ENCODE data around the gene NKAIN2. TPM values are rescaled to one million over a fixed set of nuclear protein-coding genes. Genes with fewer than 3 reads are reported as not detected.

NKAIN2 gene
- total RNA-seq, 6 experiments from 2014 or later: not detected

GRCh38 chr6:124432620-124433019 lies 629.0 kb downstream of the NKAIN2 start:
- Mint-ChIP-seq H3K9me3 (peaks cover 40% of the 10 kb centered on the region), H3K27ac (no peak overlapping the region), H3K4me3 (no peak overlapping the region), H3K27me3 (ENCODE audit: insufficient read depth) (peaks cover 4% of the 10 kb centered on the region), H3K4me1 (ENCODE audit: low read depth) (no peaks in the 10 kb centered on the region), H3K36me3 (ENCODE audit: low read depth) (no peaks in the 10 kb centered on the region)
- TF ChIP-seq, protein P1, sequence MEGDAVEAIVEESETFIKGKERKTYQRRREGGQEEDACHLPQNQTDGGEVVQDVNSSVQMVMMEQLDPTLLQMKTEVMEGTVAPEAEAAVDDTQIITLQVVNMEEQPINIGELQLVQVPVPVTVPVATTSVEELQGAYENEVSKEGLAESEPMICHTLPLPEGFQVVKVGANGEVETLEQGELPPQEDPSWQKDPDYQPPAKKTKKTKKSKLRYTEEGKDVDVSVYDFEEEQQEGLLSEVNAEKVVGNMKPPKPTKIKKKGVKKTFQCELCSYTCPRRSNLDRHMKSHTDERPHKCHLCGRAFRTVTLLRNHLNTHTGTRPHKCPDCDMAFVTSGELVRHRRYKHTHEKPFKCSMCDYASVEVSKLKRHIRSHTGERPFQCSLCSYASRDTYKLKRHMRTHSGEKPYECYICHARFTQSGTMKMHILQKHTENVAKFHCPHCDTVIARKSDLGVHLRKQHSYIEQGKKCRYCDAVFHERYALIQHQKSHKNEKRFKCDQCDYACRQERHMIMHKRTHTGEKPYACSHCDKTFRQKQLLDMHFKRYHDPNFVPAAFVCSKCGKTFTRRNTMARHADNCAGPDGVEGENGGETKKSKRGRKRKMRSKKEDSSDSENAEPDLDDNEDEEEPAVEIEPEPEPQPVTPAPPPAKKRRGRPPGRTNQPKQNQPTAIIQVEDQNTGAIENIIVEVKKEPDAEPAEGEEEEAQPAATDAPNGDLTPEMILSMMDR (IDR thresholded peaks at IDR 0.05): no peak
- DNase-seq: no peak

- Mint-ChIP-seq H3K9me3 (peaks cover 38% of the 10 kb centered on the region), H3K4me1 (ENCODE audit: low read depth) (no peaks in the 10 kb centered on the region), H3K27me3 (ENCODE audit: insufficient read depth) (peaks cover 4% of the 10 kb centered on the region), H3K4me3 (no peak overlapping the region), H3K27ac (no peak overlapping the region), H3K36me3 (ENCODE audit: low read depth) (no peaks in the 10 kb centered on the region)
- TF ChIP-seq, protein P1 (IDR thresholded peaks at IDR 0.05): no peak
- DNase-seq: no peak
Measured at GRCh38 chr6:124433387-124434160, 629.9 kb downstream of the NKAIN2 start.

- Mint-ChIP-seq H3K36me3 (ENCODE audit: low read depth) (no peaks in the 10 kb centered on the region), H3K4me1 (ENCODE audit: low read depth) (no peaks in the 10 kb centered on the region), H3K27me3 (ENCODE audit: insufficient read depth) (peaks cover 3% of the 10 kb centered on the region), H3K4me3 (no peak overlapping the region), H3K27ac (no peak overlapping the region), H3K9me3 (peaks cover 43% of the 10 kb centered on the region)
- TF ChIP-seq, protein P1 (IDR thresholded peaks at IDR 0.05): no peak
- no peak for DNase-seq
Measured at GRCh38 chr6:124434421-124434820, 630.8 kb downstream of the NKAIN2 start.

GRCh38 chr6:124436803-124437202 lies 633.1 kb downstream of the NKAIN2 start:
- TF ChIP-seq, protein P1 (IDR thresholded peaks at IDR 0.05): no peak
- Mint-ChIP-seq H3K36me3 (ENCODE audit: low read depth) (no peaks in the 10 kb centered on the region), H3K27ac (no peak overlapping the region), H3K9me3 (peaks cover 48% of the 10 kb centered on the region), H3K27me3 (ENCODE audit: insufficient read depth) (no peaks in the 10 kb centered on the region; the same call in 1 of the 2 replicates), H3K4me1 (ENCODE audit: low read depth) (no peaks in the 10 kb centered on the region), H3K4me3 (no peak overlapping the region)
- DNase-seq: no peak

- Mint-ChIP-seq H3K27me3 (ENCODE audit: insufficient read depth) (no peaks in the 10 kb centered on the region; the same call in 1 of the 2 replicates), H3K36me3 (ENCODE audit: low read depth) (no peaks in the 10 kb centered on the region)
Measured at GRCh38 chr6:124438546-124439065, 634.9 kb downstream of the NKAIN2 start.

More at GRCh38 chr6:124438546-124439065, 634.9 kb downstream of the NKAIN2 start:
- TF ChIP-seq, protein P1 (IDR thresholded peaks at IDR 0.05): no peak
- Mint-ChIP-seq H3K9me3 (peaks cover 43% of the 10 kb centered on the region), H3K4me3 (no peak overlapping the region), H3K4me1 (ENCODE audit: low read depth) (no peaks in the 10 kb centered on the region), H3K27ac (no peak overlapping the region)
- DNase-seq: no peak
